ENCODE measurements around the gene TRIM34.
"Not testable (repeated sequence)": the region's sequence is repeated elsewhere in the genome, so short reads cannot be mapped to it uniquely, and the experiment has no call there.

TRIM34 gene

DNA sequence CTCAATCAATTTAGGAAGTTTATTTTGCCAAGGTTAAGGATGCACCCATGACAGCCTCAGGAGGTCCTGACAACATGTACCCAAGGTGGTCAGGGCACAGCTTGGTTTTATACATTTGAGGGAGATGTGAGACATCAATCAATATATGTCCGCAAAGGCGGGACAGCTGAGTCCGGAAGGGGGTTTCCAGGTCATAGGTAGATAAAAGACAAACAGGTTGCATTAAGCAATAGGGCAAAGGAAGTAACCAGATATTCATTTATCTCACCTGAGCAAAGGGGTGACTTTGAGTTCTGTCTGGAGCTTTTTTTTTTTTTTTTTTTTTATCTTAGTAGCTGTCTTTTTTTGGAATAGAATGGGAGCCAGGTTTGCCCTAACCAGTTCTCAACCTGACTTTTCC lies 2.0 kb upstream of the TRIM34 start:
- no peak for DNase-seq

DNA sequence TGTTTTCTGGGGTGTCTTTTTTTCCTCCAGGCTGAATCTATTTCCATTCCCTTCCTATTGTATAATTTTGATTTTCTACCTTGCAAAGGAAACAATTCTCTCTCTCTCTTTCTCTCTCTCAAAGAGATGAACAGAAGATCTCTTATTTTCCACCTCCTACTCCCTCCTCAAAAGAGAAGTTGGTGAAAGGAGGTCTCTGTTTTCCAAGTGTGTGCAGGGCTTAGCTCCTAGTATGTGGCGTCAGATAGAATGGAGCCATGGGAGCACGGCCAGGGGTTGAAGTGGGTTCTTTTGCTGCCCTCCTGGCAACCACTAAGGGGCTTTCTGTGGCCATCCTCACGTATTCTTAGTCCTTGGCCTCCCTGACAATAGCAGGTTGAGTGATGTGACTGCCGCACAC lies 480 bp downstream of the TRIM34 start:
- DNase-seq: no peak

DNA sequence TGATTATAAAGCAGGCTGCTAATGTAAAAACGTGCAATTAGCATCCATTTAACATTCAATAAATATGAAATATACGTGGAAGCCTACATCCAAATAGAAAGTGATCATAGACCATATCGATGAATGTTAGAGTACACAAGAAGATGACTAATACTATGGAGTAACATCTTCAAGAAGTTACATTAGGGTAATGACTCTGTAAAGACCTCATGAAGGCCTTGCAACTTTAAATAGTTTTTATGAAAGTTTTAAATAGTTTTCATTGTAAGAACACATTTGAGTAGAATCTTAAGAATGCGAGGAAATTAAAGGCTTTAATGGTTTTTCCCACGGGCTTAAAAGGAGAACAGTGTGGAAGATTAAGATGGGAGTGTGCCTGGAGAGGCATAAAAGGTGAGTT lies 1.4 kb downstream of the TRIM34 start:
- DNase-seq: no peak

DNA sequence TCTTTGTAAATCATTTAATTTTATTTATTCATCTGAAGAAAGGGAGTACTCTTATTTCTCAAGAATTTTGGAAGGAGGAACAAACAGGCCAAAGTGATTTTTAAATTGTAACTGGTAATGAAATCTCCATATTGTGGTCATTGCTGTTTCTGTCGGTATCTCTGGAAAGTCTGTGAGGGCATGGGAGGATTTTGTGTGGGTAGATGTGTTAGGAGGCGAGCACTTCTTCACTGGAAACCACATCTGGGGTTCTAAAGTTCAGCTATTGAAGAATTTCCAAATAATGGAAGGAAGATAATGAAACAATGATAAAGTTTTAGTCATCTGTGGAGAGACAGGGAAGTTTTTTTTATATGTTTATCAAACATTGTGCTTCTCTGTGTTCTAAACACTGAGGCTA lies 6.6 kb downstream of the TRIM34 start:
- no peak for DNase-seq

DNA sequence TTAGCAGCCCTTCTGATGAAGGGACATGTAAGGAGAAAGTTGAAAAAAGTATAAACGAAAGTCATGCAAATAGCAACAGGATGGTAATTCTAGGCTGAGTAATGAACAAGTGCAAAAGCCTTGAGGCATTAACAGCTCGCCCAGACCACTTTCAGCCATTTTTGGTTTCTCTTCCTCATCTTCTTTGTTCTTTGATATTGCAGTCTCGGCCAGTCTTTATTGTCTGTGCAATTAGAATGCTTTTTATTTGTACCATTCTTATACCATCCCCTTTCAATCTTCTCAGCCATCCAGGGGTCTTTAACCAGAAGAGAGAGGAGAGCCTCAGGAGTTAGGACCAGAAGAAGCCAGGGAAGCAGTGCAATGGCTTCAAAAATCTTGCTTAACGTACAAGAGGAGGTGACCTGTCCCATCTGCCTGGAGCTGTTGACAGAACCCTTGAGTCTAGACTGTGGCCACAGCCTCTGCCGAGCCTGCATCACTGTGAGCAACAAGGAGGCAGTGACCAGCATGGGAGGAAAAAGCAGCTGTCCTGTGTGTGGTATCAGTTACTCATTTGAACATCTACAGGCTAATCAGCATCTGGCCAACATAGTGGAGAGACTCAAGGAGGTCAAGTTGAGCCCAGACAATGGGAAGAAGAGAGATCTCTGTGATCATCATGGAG lies 7.3 kb downstream of the TRIM34 start:
- DNase-seq: no peak

DNA sequence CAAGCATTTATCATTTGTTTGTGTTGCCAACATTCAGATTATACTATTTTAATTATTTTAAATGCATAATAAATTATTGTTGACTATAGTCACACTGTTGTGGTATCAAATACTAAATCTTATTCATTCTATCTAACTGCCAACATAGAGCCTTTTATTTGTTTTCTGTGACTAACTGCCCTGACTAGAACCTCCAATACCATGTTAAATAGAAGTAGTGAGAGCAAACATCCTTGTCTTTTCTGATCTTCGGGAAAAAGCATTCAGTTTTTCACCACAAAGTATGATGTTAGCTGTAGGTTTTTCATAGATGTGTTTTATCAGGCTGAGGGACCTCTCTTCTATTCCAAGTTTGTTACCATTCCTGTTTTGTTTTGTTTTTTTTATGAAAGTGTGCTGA lies 15.2 kb downstream of the TRIM34 start:
- no peak for DNase-seq

DNA sequence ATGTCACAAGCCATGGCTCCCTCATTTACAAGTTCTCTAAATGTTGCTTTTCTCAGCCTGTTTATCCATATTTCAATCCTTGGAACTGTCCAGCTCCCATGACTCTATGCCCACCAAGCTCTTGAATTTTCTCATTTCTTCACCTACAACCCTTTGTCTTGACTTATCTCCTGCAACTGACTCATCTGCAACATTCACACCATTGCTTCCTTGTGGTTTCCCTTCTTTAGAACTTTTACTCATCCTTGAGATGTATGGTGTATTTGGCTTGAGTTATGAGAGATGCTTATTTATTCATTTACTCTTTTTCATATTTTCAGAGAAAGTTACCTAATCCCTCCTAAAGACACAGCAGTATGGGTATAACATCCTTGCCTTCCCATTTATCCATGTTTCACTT lies 18.8 kb downstream of the TRIM34 start:
- DNase-seq: peak; percentile 36

DNA sequence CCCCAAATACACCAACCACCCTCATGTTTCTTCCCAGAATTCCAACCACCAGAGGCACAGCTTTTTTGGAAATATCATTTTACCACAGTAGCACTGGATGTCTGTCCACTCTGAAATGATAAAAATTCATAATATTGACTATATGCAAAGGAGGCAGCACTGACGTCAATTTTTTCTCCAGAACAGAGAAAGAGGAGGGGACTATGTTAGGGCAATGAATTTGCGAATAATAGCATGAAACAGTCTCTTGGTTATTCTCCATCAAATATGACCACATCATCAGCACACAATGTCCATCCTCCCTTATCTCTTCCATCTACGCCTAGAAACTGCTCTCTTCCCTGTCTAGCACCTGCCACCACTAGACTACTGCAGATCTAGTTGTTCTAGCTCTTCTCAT lies 21.3 kb downstream of the TRIM34 start:
- no peak for DNase-seq

DNA sequence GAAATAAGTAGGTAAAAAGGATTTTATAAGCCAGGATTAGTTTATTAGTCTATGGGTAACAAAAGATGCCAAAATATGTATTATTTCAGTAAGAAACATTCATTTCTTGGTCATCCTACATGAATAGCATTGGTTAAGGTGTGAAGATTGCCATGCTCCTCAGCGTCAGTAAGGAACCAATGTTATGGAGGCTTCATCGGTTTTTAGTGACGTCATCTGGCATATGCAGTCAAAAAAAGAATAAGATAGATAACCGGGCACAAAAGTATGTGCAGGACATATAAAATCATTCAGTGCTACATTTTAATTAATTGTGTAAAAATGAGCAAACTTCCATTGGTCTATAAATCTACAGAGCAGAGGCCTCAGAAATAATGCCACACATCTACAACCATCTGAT lies 30.7 kb downstream of the TRIM34 start:
- DNase-seq: no peak

DNA sequence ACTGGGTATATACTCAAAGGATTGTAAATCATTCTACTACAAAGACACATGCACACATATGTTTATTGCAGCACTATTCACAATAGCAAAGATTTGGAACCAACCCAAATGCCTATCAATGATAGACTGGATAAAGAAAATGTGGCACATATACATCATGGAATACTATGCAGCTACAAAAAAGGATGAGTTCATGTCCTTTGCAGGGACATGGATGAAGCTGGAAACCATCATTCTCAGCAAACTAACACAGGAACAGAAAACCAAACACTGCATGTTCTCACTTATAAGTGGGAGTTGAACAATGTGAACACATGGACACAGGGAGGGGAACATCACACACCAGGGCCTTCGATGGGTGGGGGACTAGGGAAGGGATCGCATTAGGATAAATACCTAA lies 32.2 kb downstream of the TRIM34 start:
- DNase-seq: not testable (repeated sequence)

DNA sequence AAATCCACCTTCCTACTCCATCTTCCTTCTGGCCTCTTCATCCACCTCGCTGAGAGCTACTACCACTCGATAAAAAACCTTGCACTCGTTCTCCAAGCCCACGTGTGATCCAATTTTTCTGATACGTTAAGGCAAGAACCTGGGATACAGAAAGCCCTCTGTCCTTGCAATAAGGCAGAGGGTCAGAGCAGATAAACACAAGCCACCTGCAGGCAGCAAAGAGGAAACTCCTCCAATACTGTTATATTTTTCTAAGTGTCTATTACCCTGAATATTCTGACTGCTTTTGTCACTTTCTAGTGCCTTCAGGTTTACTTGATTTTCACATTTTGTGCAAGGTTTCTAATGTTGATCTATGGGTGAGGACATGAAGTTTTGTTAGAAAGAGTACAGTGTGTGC lies 33.5 kb downstream of the TRIM34 start:
- DNase-seq: no peak

DNA sequence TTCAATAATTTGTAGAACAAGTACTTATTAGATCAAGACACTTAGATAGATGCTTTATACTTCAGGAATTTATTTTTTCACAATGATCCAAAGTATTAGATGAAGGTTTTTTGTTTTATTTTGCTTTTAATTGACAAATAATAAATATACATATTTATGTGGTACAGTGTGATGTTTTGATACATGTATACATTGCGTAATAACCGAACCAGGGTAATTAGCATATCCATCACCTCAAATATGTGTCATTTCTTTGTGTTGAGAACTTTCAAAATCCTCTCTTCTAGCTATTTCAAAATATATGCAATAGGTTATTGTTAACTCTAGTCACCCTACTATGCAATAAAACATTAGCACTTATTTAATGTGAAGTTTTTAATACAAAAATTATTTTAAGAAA lies 38.7 kb downstream of the TRIM34 start:
- DNase-seq: no peak

DNA sequence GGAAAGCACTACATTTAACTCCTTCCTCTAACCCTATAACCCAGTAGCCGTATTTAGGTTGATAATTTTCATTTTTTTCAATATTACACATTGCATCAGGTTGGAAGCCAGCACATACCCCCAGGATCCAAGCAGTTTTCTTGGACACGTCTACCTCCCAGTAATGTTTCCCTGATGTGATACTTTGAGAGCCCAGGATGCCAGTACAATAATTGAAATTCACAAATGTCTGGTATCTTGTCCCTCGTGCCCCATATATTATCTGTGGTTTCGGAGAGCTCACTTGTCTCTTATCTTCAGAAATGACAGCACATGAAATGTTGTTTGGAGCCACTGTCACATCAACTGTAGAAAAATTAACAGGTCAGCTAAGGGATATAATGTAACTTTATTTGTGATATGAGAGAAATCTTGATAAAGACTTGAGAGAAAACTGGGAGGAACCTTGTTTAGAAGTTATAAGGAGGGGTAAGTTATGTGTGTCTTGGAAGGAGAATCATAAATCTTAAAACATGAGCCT lies 40.3 kb downstream of the TRIM34 start:
- DNase-seq: no peak

DNA sequence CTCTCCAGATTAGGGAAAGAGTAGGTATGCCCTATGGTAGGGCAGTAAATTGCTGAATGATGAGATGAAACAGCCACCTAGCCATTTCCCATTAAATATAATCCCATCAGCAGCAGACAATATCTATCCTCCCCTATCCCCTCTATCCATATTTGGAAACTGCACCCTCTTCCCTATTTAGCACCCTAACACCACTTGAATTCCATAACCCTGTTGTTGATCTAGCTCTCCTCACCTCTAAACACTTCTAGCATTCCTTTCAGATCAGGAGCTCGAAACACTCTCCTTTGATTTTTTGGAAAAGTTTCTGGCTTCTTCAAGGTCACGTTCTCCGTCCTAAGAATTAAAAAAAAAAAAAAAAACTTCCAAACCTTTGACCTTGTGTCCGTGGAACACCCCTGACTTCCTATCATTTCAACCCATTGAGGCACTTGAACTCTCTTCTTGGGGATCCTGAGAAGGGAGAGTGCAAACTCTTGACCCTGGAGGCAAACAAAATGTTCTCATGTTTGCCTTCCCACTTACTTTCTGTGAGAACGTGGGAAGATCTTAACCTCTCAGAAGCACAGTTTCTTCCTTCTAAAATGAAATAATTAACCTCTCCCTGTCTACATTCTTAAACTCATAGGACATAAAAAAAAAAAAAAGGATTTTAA lies 41.1 kb downstream of the TRIM34 start:
- DNase-seq: no peak

DNA sequence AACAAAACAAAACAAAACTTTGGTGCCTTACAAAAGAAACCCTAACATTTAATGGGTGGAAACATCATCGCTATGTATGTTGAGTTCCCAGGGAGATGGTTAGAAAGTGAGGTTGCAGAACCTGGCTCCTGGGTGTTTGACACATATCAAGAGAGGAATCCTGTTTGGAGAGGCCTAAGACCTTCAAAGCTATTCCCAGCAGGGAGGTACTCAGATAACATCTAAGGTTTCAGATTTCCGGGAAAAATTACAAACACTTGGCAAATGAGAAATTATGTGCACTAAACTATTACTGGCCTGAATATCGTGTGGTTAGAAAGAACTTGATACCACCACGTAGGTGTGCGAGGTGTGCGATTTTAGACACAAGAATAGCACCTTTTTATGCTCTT lies 41.6 kb downstream of the TRIM34 start:
- DNase-seq: no peak

DNA sequence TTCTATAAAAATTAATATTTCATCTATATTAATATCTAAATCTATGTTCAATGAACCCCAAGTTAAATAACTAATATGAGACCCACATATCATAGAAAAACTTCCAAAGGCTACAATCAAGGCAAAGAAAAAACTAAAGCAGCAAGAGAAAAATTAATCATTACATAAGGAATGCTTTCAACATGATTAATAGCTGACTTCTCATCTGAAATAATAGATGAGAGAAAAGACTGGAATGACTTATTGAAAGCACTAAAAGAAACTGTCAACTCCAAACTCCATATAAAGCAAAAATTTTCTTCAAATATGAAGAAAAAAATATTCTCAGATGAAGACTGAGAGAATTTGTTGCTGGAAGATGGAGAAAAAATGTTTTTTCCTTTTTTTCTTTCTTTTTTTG lies 47.0 kb downstream of the TRIM34 start:
- no peak for DNase-seq

DNA sequence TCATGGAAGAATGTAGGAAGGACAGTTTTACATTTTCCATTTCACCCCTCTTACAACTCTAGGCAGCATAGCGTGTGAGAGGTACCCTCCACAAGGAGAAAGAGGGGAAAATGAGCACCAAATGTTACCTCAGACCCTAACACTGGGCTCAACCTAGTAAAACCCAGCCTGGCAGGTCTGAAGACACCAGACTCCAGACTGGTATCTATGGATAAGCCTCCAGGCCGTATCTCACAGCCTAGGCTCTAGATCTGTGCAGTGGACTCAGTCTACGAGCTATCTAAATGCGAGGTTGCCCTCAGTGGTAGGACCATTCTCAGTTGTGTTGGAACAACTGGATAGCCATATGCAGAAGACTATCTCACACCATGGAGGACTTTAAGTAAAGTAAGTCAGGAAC lies 49.6 kb downstream of the TRIM34 start:
- DNase-seq: no peak

DNA sequence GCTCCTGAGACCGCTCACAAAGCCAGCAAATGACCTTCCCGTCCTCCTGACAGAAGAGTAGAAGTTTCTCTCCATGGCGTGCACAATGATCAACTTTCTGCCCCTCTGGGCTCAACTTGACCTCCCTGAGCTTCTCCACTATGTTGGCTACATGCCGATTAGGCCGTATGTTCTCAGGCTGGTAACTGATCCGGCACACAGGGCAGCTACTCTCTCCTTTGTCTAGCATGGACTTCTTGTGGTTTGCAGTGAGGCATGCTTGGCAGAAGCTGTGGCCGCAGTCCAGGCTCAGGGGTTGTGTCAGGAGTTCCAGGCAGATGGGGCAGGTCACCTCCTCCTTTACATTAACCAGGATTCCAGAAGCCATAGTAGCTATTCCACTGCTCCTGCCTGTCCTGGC lies 55.0 kb downstream of the TRIM34 start:
- no peak for DNase-seq

DNA sequence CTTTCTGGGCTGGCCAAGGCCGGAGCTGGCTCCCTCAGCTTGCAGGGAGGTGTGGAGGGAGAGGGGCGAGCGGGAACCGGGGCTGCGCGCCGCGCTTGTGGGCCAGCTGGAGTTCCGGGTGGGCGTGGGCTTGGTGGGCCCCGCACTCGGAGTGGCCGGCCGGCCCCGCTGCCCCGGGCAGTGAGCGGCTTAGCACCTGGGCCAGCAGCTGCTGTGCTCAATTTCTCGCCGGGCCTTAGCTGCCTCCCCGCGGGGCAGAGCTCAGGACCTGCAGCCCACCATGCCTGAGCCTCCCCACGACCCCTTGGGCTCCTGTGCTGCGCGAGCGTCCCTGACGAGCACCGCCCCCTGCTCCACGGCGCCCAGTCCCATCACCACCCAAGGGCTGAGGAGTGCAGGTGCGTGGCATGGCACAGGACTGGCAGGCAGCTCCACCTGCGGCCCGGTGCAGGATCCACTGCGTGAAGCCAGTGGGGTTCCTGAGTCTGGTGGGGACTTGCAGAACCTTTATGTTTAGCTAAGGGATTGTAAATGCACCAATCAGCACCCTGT lies 58.2 kb downstream of the TRIM34 start:
- not testable (repeated sequence) for DNase-seq

DNA sequence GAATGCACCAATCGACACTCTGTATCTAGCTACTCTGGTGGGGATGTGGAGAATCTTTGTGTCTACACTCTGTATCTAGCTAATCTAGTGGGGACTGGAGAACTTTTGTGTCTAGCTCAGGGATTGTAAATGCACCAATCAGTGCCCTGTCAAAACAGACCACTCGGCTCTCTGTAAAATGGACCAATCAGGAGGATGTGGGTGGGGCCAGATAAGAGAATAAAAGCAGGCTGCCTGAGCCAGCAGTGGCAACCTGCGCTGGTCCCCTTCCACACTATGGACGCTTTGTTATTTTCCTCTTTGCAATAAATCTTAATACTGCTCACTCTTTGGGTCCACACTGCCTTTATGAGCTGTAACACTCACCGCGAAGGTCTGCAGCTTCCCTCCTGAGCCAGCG lies 58.8 kb downstream of the TRIM34 start:
- DNase-seq: not testable (repeated sequence)

DNA sequence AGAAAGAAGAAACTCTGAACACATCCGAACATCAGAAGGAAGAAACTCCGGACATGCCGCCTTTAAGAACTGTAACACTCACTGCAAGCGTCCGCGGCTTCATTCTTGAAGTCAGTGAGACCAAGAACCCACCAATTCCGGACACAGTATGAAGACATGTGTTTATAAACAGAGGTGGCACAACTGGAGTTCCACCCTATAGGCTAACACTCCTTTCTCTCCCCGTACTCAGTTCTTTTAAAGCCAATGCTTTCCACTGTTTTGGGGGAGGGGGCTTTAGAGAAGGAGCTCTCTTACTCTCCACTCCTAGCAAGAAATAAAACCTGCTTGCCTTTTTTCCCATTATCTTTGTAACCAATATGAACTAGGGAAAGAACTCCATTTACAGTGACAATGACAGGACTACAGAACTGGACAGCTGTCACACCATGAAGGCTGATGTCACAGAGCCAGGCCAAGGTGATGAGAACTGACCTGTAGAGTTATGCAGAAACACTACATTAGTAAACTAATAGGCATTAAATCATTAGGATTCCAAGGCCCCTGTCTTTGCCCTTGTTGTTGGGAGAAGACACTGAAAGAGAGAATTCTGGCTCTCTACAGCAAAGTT lies 59.3 kb downstream of the TRIM34 start:
- DNase-seq: no peak

DNA sequence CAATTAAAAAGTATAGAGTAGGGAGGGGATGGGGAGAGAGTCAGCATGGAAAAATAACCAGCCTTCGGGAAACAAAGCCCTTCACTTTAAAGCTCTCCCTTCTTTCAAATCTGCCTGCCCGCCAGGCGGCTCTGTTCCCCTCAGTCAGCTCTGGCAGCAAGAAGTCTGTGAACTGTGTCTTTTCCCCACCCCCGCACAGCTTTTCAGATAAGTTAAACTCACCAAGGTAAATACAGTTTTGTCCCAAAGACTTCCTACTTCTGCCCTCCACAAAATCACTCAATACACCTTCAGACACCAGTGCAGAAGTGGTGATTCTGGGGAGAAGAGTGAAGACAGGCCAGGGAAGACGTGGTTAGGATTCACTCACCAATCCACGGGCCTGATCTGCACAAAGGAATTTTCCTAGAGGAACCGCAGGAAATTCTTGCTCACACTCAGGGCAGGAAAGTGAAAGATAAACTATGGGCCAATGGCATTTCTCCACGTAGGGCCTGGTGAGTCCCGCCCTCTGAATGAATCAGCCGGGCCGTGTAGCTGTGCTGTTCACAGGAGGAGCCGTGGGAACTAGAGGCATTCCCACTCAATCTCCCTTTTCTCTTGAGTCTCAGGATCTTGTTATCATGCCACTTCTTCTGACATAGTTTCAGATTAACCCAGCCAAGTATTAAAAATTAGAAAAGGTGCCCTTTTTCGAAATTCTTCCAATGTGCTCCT lies 60.0 kb downstream of the TRIM34 start, which contains the start of gene TRIM5:
TRIM5 (minus strand) TSS at position 429 of the 717 bp plus-strand sequence. CDS start 4,897 bp downstream, outside the sequence.
- peak; percentile 84 for DNase-seq

DNA sequence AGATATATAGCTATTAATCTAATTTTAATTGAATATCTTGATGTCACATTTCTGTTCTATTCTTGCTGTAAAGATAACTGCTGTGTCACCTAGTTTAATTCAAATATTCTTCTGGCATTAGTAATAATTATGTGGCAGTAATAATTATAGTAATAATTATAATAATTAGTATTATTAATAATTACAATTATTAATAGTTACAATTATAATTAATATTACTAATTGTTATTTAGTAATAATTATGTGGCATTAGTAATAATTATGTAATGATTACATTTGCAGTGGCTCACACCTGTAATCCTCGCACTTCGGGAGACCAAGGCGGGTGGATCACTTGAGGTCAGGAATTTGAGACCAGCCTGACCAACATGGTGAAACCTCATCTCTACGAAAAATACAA lies 61.6 kb downstream of the TRIM34 start:
- no peak for DNase-seq

All from activated CD4-positive, alpha-beta T cell treated with anti-CD3 and anti-CD28 coated beads, Interleukin-2, amount 50 U/mL, for 16 hours (primary cell).